Neural cell (in vitro differentiated cells): ENCODE results near the gene PPCDC. TPM values are rescaled to one million over a fixed set of nuclear protein-coding genes. Genes with fewer than 3 reads are reported as not detected.

ENCODE experiments used
- H2AFZ ChIP-seq: fragments of 200-600, 300-800 bp; sonication (generic), shearing (Covaris generic); 2 replicates; pipeline ENCODE4 v1.6.0; 2014; ENCODE audit warnings: low read depth, mild to moderate bottlenecking, antibody characterized with exemption, low read length, moderate library complexity
- H3F3A ChIP-seq: fragments of 200-600 bp; shearing (Covaris generic); 2 replicates; pipeline ENCODE4 v1.6.1; 2016; ENCODE audit warnings: mild to moderate bottlenecking, moderate library complexity, mixed read lengths, antibody characterized with exemption, low read length; ENCODE audit not compliant: insufficient read depth, poor library complexity, severe bottlenecking
- H3K27ac ChIP-seq: fragments of 200-600, 300-800 bp; sonication (generic), shearing (Covaris generic); 2 replicates; pipeline ENCODE4 v1.5.1; 2014; ENCODE audit warnings: mild to moderate bottlenecking, low read length, moderate library complexity
- H3K27me3 ChIP-seq: fragments of 300-800, 200-600 bp; sonication (generic), shearing (Covaris generic); 2 replicates; pipeline ENCODE4 v1.6.0; 2014; ENCODE audit warnings: mild to moderate bottlenecking, low read depth, low read length, moderate library complexity; ENCODE audit not compliant: insufficient read depth
- H3K36me3 ChIP-seq: fragments of 300-800, 200-600 bp; sonication (generic), shearing (Covaris generic); 2 replicates; pipeline ENCODE4 v1.5.1; 2014; ENCODE audit warnings: mild to moderate bottlenecking, antibody characterized with exemption, low read length, moderate library complexity; ENCODE audit not compliant: insufficient read depth
- H3K4me2 ChIP-seq: fragments of 300-800, 200-600 bp; sonication (generic), shearing (Covaris generic); 2 replicates; pipeline ENCODE4 v1.6.0; 2014; ENCODE audit warnings: mild to moderate bottlenecking, low read length
- H3K4me3 ChIP-seq: fragments of 300-800, 200-600 bp; sonication (generic), shearing (Covaris generic); 2 replicates; pipeline ENCODE4 v1.5.1; 2014; ENCODE audit warnings: mild to moderate bottlenecking, low read length, moderate library complexity
- H3K79me2 ChIP-seq: fragments of 200-600 bp; shearing (Covaris generic); replicated peaks from 2 replicates; pipeline ENCODE4 v1.6.0; 2014; ENCODE audit warnings: mild to moderate bottlenecking, low read length, moderate library complexity; ENCODE audit not compliant: insufficient read depth
- H3K9ac ChIP-seq: fragments of 300-800, 200-600 bp; sonication (generic), shearing (Covaris generic); 2 replicates; pipeline ENCODE4 v1.6.1; 2016; ENCODE audit warnings: mild to moderate bottlenecking, low read length, mixed read lengths
- H3K9me2 ChIP-seq: fragments of 200-600 bp; shearing (Covaris generic); 2 replicates; pipeline ENCODE4 v1.6.1; 2016; ENCODE audit warnings: mild to moderate bottlenecking, low read length, mixed read lengths; ENCODE audit not compliant: insufficient read depth
- H3K9me3 ChIP-seq: fragments of 200-600, 300-800 bp; sonication (generic), shearing (Covaris generic); 2 replicates; pipeline ENCODE4 v1.6.1; 2016; ENCODE audit warnings: mild to moderate bottlenecking, mixed run types, low read length, moderate library complexity, mixed read lengths
- H4K20me1 ChIP-seq: fragments of 200-600 bp; shearing (Covaris generic); 2 replicates; pipeline ENCODE4 v1.6.1; 2016; ENCODE audit warnings: mild to moderate bottlenecking, mixed run types; ENCODE audit not compliant: insufficient read depth
- CTCF ChIP-seq: fragments of 450-650 bp; IDR thresholded peaks from 2 replicates; pipeline ENCODE4 v1.5.1; 2014; ENCODE audit warnings: antibody characterized with exemption, mild to moderate bottlenecking, moderate library complexity; ENCODE audit not compliant: poor library complexity, severe bottlenecking
- EP300 ChIP-seq: fragments of 450-650 bp; conservative IDR thresholded peaks from 2 replicates; pipeline ENCODE4 v1.6.1; 2014; ENCODE audit warnings: antibody characterized with exemption, mild to moderate bottlenecking, moderate library complexity; ENCODE audit not compliant: poor library complexity, severe bottlenecking
- EZH2 ChIP-seq: fragments of 200-600, 300-800 bp; shearing (Covaris generic), sonication (generic); IDR thresholded peaks from 2 replicates; pipeline ENCODE4 v1.6.1; 2014; ENCODE audit warnings: antibody characterized with exemption, low read length, borderline replicate concordance, mild to moderate bottlenecking; ENCODE audit not compliant: insufficient read depth, poor library complexity, severe bottlenecking
- MXI1 ChIP-seq: fragments of 450-650 bp; conservative IDR thresholded peaks from 2 replicates; pipeline ENCODE4 v1.6.1; 2014; ENCODE audit warnings: antibody characterized with exemption, mild to moderate bottlenecking; ENCODE audit not compliant: poor library complexity, severe bottlenecking
- POLR2AphosphoS5 ChIP-seq: IDR thresholded peaks from 2 replicates; pipeline ENCODE4 v1.6.1; 2012
- RAD21 ChIP-seq: fragments of 450-650 bp; conservative IDR thresholded peaks from 2 replicates; pipeline ENCODE4 v1.6.1; 2014; ENCODE audit warnings: antibody characterized with exemption, mild to moderate bottlenecking, moderate library complexity
- REST ChIP-seq: IDR thresholded peaks from 2 replicates; pipeline ENCODE4 v1.6.1; 2012; ENCODE audit warnings: borderline replicate concordance
- SMC3 ChIP-seq: fragments of 450-650 bp; conservative IDR thresholded peaks from 2 replicates; pipeline ENCODE4 v1.6.1; 2014; ENCODE audit warnings: antibody characterized with exemption, mild to moderate bottlenecking, moderate library complexity; ENCODE audit not compliant: poor library complexity
- TAF1 ChIP-seq: IDR thresholded peaks from 2 replicates; pipeline ENCODE4 v1.6.1; 2012; ENCODE audit warnings: low read depth
- polyA plus RNA-seq: library from polyadenylated mRNA; depleted of rRNA; stranded (reverse); fragments of >200 nt; gene quantifications from 2 replicates; pipeline ENCODE4 v1.2.3, GENCODE V29; 2014

Gene PPCDC
- polyA plus RNA-seq, 1 donor from 2014 or later = 13.6 TPM

GRCh38 chr15:75023872-75024636 lies 664 bp downstream of the PPCDC start:
- H3K9me3 ChIP-seq = no peaks in the 10 kb centered on the region
- peak overlapping the region; percentile 58 for H2AFZ ChIP-seq
- no peaks in the 10 kb centered on the region for H3K27me3 ChIP-seq
- H3K79me2 ChIP-seq = peaks cover 4% of the 10 kb centered on the region
- peak overlapping the region; percentile 86 for H3K4me2 ChIP-seq
- peak overlapping the region; percentile 25 for H3K27ac ChIP-seq
- no peaks in the 10 kb centered on the region for H3F3A ChIP-seq
- H3K9me2 ChIP-seq = no peaks in the 10 kb centered on the region
- peak overlapping the region; percentile 74 for H3K9ac ChIP-seq
- no peak for TF ChIP-seq EP300
- no peak for TF ChIP-seq REST
- TF ChIP-seq RAD21 = no peak
- no peak for TF ChIP-seq MXI1
- no peak for TF ChIP-seq CTCF
- TF ChIP-seq EZH2 = no peak
- no peak for TF ChIP-seq TAF1
- H4K20me1 ChIP-seq = no peaks in the 10 kb centered on the region
- H3K4me3 ChIP-seq = peak overlapping the region; percentile 71
- no peaks in the 10 kb centered on the region for H3K36me3 ChIP-seq

GRCh38 chr15:75025107-75025506 lies 1.7 kb downstream of the PPCDC start:
- no peaks in the 10 kb centered on the region for H3K27me3 ChIP-seq
- no peak for TF ChIP-seq RAD21
- no peak for TF ChIP-seq SMC3
- TF ChIP-seq EZH2 = no peak
- TF ChIP-seq REST = no peak
- no peak for TF ChIP-seq MXI1
- TF ChIP-seq POLR2AphosphoS5 = no peak
- no peak for TF ChIP-seq EP300
- H3K9ac ChIP-seq = no peak overlapping the region
- no peak overlapping the region for H3K4me3 ChIP-seq
- no peak overlapping the region for H2AFZ ChIP-seq
- H3K4me2 ChIP-seq = no peak overlapping the region
- no peaks in the 10 kb centered on the region for H3K9me3 ChIP-seq
- no peaks in the 10 kb centered on the region for H3F3A ChIP-seq
- H3K9me2 ChIP-seq = no peaks in the 10 kb centered on the region
- H3K36me3 ChIP-seq = no peaks in the 10 kb centered on the region
- no peak overlapping the region for H3K27ac ChIP-seq
- no peaks in the 10 kb centered on the region for H4K20me1 ChIP-seq
- H3K79me2 ChIP-seq = peaks cover 4% of the 10 kb centered on the region
